SU-DHL-6 (cell line): ENCODE data around the gene HS3ST4.
"Not testable (repeated sequence)": the region's sequence is repeated elsewhere in the genome, so short reads cannot be mapped to it uniquely, and the experiment has no call there.

Experiments used
- H2AFZ ChIP-seq: fragments of 200-600 bp; sonication (generic); 2 replicates; pipeline ENCODE4 v1.6.1; 2014; ENCODE audit warnings: low read depth, mild to moderate bottlenecking, moderate library complexity, mixed read lengths, antibody characterized with exemption, low read length; ENCODE audit not compliant: severe bottlenecking
- H3F3A ChIP-seq: fragments of 200-600 bp; shearing (Covaris generic); 2 replicates; pipeline ENCODE4 v1.6.0; 2016; ENCODE audit warnings: antibody characterized with exemption, mild to moderate bottlenecking; ENCODE audit not compliant: insufficient read depth
- H3K27ac ChIP-seq: fragments of 200-600 bp; sonication (generic); 2 replicates; pipeline ENCODE4 v1.5.1; 2016; ENCODE audit warnings: low read depth, mild to moderate bottlenecking, low read length, moderate library complexity, mixed read lengths
- H3K27me3 ChIP-seq: fragments of 200-600 bp; sonication (generic), shearing (Covaris generic); 2 replicates; pipeline ENCODE4 v1.6.0; 2014; ENCODE audit warnings: mild to moderate bottlenecking, low read length
- H3K36me3 ChIP-seq: fragments of 200-600 bp; sonication (generic); 2 replicates; pipeline ENCODE4 v1.6.1; 2014; ENCODE audit warnings: mild to moderate bottlenecking, low read length, mixed read lengths
- H3K4me2 ChIP-seq: fragments of 300-600, 200-600 bp; shearing (Covaris generic), sonication (generic); 2 replicates; pipeline ENCODE4 v1.6.0; 2014; ENCODE audit warnings: low read length, low read depth, mild to moderate bottlenecking; ENCODE audit not compliant: poor library complexity, severe bottlenecking
- H3K4me3 ChIP-seq: fragments of 200-600 bp; sonication (generic); 2 replicates; pipeline ENCODE4 v1.5.1; 2014; ENCODE audit warnings: antibody characterized with exemption, low read length, mild to moderate bottlenecking, mixed read lengths; ENCODE audit not compliant: insufficient read depth, poor library complexity, severe bottlenecking
- H3K79me2 ChIP-seq: fragments of 200-600 bp; sonication (generic); 2 replicates; pipeline ENCODE4 v1.6.1; 2014; ENCODE audit warnings: mild to moderate bottlenecking, low read length, moderate library complexity; ENCODE audit not compliant: insufficient read depth
- H3K9ac ChIP-seq: fragments of 200-600 bp; sonication (generic); 2 replicates; pipeline ENCODE4 v1.7.0; 2014; ENCODE audit warnings: mild to moderate bottlenecking, low read length
- H3K9me2 ChIP-seq: fragments of 200-600 bp; sonication (generic); replicated peaks from 2 replicates; pipeline ENCODE4 v1.6.1; 2014; ENCODE audit warnings: low read length; ENCODE audit not compliant: insufficient read depth
- H3K9me3 ChIP-seq: fragments of 200-600 bp; sonication (generic); 2 replicates; pipeline ENCODE4 v1.6.1; 2014; ENCODE audit warnings: low read length, mixed read lengths; ENCODE audit not compliant: insufficient read depth
- H4K20me1 ChIP-seq: fragments of 200-600 bp; sonication (generic); 2 replicates; pipeline ENCODE4 v1.6.1; 2014; ENCODE audit warnings: low read depth, mild to moderate bottlenecking, antibody characterized with exemption, low read length, moderate library complexity, mixed read lengths
- CTCF ChIP-seq: fragments of 200-600 bp; sonication (generic); IDR thresholded peaks from one replicate; pipeline ENCODE4 v1.5.1; 2017; ENCODE audit warnings: antibody characterized with exemption, mild to moderate bottlenecking, low read length, moderate library complexity; ENCODE audit not compliant: insufficient read depth, poor library complexity, severe bottlenecking
- EZH2phosphoT487 ChIP-seq: fragments of 200-600 bp; sonication (generic), shearing (Covaris generic); conservative IDR thresholded peaks from 2 replicates; pipeline ENCODE4 v1.6.1; 2018; ENCODE audit warnings: mild to moderate bottlenecking, antibody characterized with exemption, low read length, moderate library complexity, mixed read lengths

Gene HS3ST4

GRCh38 chr16:26031286-26031685 is 339.5 kb downstream of the HS3ST4 start:
- no peaks in the 10 kb centered on the region for H3K9me3 ChIP-seq
- no peaks in the 10 kb centered on the region for H3K27me3 ChIP-seq
- no peaks in the 10 kb centered on the region for H4K20me1 ChIP-seq
- no peak overlapping the region for H3K4me2 ChIP-seq
- H3F3A ChIP-seq, result no peaks in the 10 kb centered on the region
- H3K9ac ChIP-seq, result no peak overlapping the region
- H3K4me3 ChIP-seq, result no peak overlapping the region
- no peaks in the 10 kb centered on the region for H3K9me2 ChIP-seq
- TF ChIP-seq EZH2phosphoT487, result no peak
- TF ChIP-seq CTCF, result no peak
- H2AFZ ChIP-seq, result no peak overlapping the region
- no peaks in the 10 kb centered on the region for H3K79me2 ChIP-seq
- no peaks in the 10 kb centered on the region for H3K36me3 ChIP-seq
- no peak overlapping the region for H3K27ac ChIP-seq

GRCh38 chr16:26032661-26033060 is 340.9 kb downstream of the HS3ST4 start:
- not testable (repeated sequence) for H3K4me2 ChIP-seq, H2AFZ ChIP-seq, H3F3A ChIP-seq, H3K9me2 ChIP-seq, H4K20me1 ChIP-seq, H3K9me3 ChIP-seq, H3K4me3 ChIP-seq, H3K27me3 ChIP-seq, H3K27ac ChIP-seq, H3K36me3 ChIP-seq, H3K9ac ChIP-seq, H3K79me2 ChIP-seq

- TF ChIP-seq CTCF, result no peak
- TF ChIP-seq EZH2phosphoT487, result no peak
- Histone ChIP-seq H2AFZ (no peak overlapping the region), H3K27ac (no peak overlapping the region)
Measured at GRCh38 chr16:26041952-26042668, 350.4 kb downstream of the HS3ST4 start.

GRCh38 chr16:26050472-26050871 is 358.7 kb downstream of the HS3ST4 start:
- H3K79me2 ChIP-seq, result no peaks in the 10 kb centered on the region
- H3K9me2 ChIP-seq, result no peaks in the 10 kb centered on the region
- no peaks in the 10 kb centered on the region for H3K36me3 ChIP-seq
- no peak overlapping the region for H3K27ac ChIP-seq
- H3K27me3 ChIP-seq, result no peaks in the 10 kb centered on the region
- no peaks in the 10 kb centered on the region for H3K9me3 ChIP-seq
- H3K9ac ChIP-seq, result no peak overlapping the region
- no peak overlapping the region for H3K4me3 ChIP-seq
- H3F3A ChIP-seq, result no peaks in the 10 kb centered on the region
- H2AFZ ChIP-seq, result no peak overlapping the region
- H3K4me2 ChIP-seq, result no peak overlapping the region
- H4K20me1 ChIP-seq, result no peaks in the 10 kb centered on the region
- TF ChIP-seq CTCF, result no peak
- no peak for TF ChIP-seq EZH2phosphoT487

More at GRCh38 chr16:26041952-26042668, 350.4 kb downstream of the HS3ST4 start:
- no peaks in the 10 kb centered on the region for H3K36me3 ChIP-seq
- no peak overlapping the region for H3K4me3 ChIP-seq
- H3K4me2 ChIP-seq, result no peak overlapping the region
- no peaks in the 10 kb centered on the region for H3K79me2 ChIP-seq
- no peaks in the 10 kb centered on the region for H3K27me3 ChIP-seq
- H3K9ac ChIP-seq, result no peak overlapping the region
- no peaks in the 10 kb centered on the region for H3F3A ChIP-seq
- H4K20me1 ChIP-seq, result no peaks in the 10 kb centered on the region
- no peaks in the 10 kb centered on the region for H3K9me2 ChIP-seq
- H3K9me3 ChIP-seq, result no peaks in the 10 kb centered on the region
